C4-2B (cell line): ENCODE results near the gene GALNT14.

Experiments
- CTCF ChIP-seq: fragments of 450-650 bp; conservative IDR thresholded peaks from 2 replicates; pipeline ENCODE4 v1.5.1; 2017; ENCODE audit warnings: mild to moderate bottlenecking
- ZFX ChIP-seq: fragments of 450-650 bp; IDR thresholded peaks from 2 replicates; pipeline ENCODE4 v1.6.1; 2017

- no peak for TF ChIP-seq CTCF
- no peak for TF ChIP-seq ZFX
Observed at GRCh38 chr2:30959653-30960052, 178.6 kb downstream of the GALNT14 start.
